PC-9 (cell line): ENCODE data around the gene PAN3. TPM values are rescaled to one million over a fixed set of nuclear protein-coding genes. Genes with fewer than 3 reads are reported as not detected.

Source experiments
- BruUV-seq: library from RNA; stranded (reverse); fragments of 400-500 nt; replicated peaks from 2 replicates; lab custom pipeline; 2021; lab: Mats Ljungman, UMichigan
- CTCF ChIA-PET: fragments of 300-600 bp; sonication (Branson Sonifier 250); formaldehyde crosslinking; loops from one replicate; lab custom pipeline; 2022; ENCODE audit warnings: antibody characterized with exemption; lab: Charles Lee
- POLR2A ChIA-PET: fragments of 300-600 bp; sonication (Branson Sonifier 250); formaldehyde crosslinking; loops from one replicate; lab custom pipeline; 2022; ENCODE audit warnings: antibody characterized with exemption; ENCODE audit not compliant: unreplicated experiment; lab: Charles Lee
- DNase-seq, 2 experiments: peaks; one replicate each; pipeline versions ENCODE4 v3.0.0 to v3.0.0-alpha.2; 2015 to 2022; ENCODE audit warnings: mixed read lengths in 1 of 2
- H2AFZ ChIP-seq: fragments of 200-600 bp; sonication (generic); 2 replicates; pipeline ENCODE4 v1.8.1; 2017; ENCODE audit warnings: antibody characterized with exemption
- H3F3A ChIP-seq: fragments of 200-600 bp; sonication (generic); 2 replicates; pipeline ENCODE4 v1.8.1; 2017; ENCODE audit warnings: antibody characterized with exemption, mild to moderate bottlenecking, low read depth; ENCODE audit not compliant: insufficient read depth
- H3K27ac ChIP-seq: fragments of 200-600 bp; sonication (generic); 2 replicates; pipeline ENCODE4 v1.6.1; 2016; ENCODE audit warnings: mixed run types
- H3K27me3 ChIP-seq: fragments of 200-600 bp; sonication (generic); 2 replicates; pipeline ENCODE4 v1.6.1; 2016; ENCODE audit warnings: low read depth, mixed run types; ENCODE audit not compliant: insufficient read depth
- H3K36me3 ChIP-seq: fragments of 200-600 bp; sonication (generic); 2 replicates; pipeline ENCODE4 v1.6.1; 2016; ENCODE audit warnings: low read depth, mixed run types
- H3K4me1 ChIP-seq: fragments of 200-600 bp; sonication (generic); replicated peaks from 2 replicates; pipeline ENCODE4 v1.6.1; 2016; ENCODE audit warnings: mixed run types; ENCODE audit not compliant: insufficient read depth
- H3K4me2 ChIP-seq: fragments of 200-600 bp; sonication (generic); 2 replicates; pipeline ENCODE4 v1.6.1; 2017; ENCODE audit warnings: mixed run types
- H3K4me3 ChIP-seq: fragments of 200-600 bp; sonication (generic); 2 replicates; pipeline ENCODE4 v1.6.1; 2016; ENCODE audit warnings: mixed run types
- H3K79me2 ChIP-seq: fragments of 200-600 bp; sonication (generic); 2 replicates; pipeline ENCODE4 v1.6.1; 2017; ENCODE audit warnings: low read depth, mixed run types
- H3K9me2 ChIP-seq: fragments of 200-600 bp; sonication (generic); 2 replicates; pipeline ENCODE4 v1.8.1; 2017; ENCODE audit warnings: mild to moderate bottlenecking; ENCODE audit not compliant: insufficient read depth
- H3K9me3 ChIP-seq: fragments of 200-600 bp; sonication (generic); 2 replicates; pipeline ENCODE4 v1.8.1; 2016; ENCODE audit warnings: low read depth; ENCODE audit not compliant: insufficient read depth
- H4K20me1 ChIP-seq: fragments of 200-600 bp; sonication (generic); 2 replicates; pipeline ENCODE4 v1.8.1; 2017; ENCODE audit not compliant: insufficient read depth
- EZH2 ChIP-seq: fragments of 200-600 bp; sonication (generic); IDR thresholded peaks from 2 replicates; pipeline ENCODE4 v1.8.0; 2017; ENCODE audit warnings: antibody characterized with exemption, low read depth
- intact Hi-C: fragments of 100-400 bp; cut with micrococcal nuclease; formaldehyde crosslinking; loops from one replicate; pipeline ENCODE4 v1.10.0; 2022; ENCODE audit not compliant: unreplicated experiment
- total RNA-seq: library from RNA; stranded (reverse); gene quantifications from 2 replicates; pipeline ENCODE4 v1.2.3, GENCODE V29; 2021
- TF ChIP-seq, protein P1 (sequence below): fragments of 200-600 bp; sonication (generic); conservative IDR thresholded peaks from 2 replicates; pipeline ENCODE4 v1.6.1; 2017; ENCODE audit warnings: mixed run types, antibody characterized with exemption, mild to moderate bottlenecking, moderate library complexity

The PAN3 gene
- total RNA-seq, 1 experiment from 2014 or later: 34.6 TPM

DNA sequence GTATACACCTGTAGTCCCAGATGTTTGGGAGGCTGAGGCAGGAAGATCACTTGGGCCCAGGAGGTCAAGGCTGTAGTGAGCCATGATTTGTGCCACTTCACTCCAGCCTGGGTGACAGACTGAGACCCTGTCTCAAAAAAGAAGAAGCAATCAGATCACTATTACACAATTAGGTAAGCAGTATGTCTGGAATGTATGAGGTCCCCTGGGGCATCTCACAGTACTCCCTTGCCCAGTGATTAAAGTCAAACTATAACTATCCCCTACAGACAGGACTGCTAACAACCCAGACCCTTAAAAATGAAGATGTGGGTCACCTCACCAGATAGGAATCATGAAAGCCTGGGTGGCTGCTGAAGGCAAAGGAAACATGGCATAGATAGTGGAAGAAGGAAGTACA lies 9.4 kb upstream of the PAN3 start:
- Histone ChIP-seq H3K36me3 (no peaks in the 10 kb centered on the region), H3K79me2 (no peaks in the 10 kb centered on the region), H3K4me3 (no peak overlapping the region), H4K20me1 (no peaks in the 10 kb centered on the region), H3K27ac (no peak overlapping the region), H3K4me1 (no peaks in the 10 kb centered on the region), H3K4me2 (no peak overlapping the region), H2AFZ (no peak overlapping the region), H3F3A (no peaks in the 10 kb centered on the region), H3K9me3 (no peaks in the 10 kb centered on the region), H3K9me2 (no peaks in the 10 kb centered on the region), H3K27me3 (no peaks in the 10 kb centered on the region)
- peak in 1 of 2 experiments; percentile 35 for DNase-seq
- BruUV-seq: no TSS peak
- TF ChIP-seq EZH2: no peak
- TF ChIP-seq, protein P1, sequence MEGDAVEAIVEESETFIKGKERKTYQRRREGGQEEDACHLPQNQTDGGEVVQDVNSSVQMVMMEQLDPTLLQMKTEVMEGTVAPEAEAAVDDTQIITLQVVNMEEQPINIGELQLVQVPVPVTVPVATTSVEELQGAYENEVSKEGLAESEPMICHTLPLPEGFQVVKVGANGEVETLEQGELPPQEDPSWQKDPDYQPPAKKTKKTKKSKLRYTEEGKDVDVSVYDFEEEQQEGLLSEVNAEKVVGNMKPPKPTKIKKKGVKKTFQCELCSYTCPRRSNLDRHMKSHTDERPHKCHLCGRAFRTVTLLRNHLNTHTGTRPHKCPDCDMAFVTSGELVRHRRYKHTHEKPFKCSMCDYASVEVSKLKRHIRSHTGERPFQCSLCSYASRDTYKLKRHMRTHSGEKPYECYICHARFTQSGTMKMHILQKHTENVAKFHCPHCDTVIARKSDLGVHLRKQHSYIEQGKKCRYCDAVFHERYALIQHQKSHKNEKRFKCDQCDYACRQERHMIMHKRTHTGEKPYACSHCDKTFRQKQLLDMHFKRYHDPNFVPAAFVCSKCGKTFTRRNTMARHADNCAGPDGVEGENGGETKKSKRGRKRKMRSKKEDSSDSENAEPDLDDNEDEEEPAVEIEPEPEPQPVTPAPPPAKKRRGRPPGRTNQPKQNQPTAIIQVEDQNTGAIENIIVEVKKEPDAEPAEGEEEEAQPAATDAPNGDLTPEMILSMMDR: no peak
- ChIA-PET POLR2A (no interaction called here), CTCF (no interaction called here)
- intact Hi-C loops: no loop called here

DNA sequence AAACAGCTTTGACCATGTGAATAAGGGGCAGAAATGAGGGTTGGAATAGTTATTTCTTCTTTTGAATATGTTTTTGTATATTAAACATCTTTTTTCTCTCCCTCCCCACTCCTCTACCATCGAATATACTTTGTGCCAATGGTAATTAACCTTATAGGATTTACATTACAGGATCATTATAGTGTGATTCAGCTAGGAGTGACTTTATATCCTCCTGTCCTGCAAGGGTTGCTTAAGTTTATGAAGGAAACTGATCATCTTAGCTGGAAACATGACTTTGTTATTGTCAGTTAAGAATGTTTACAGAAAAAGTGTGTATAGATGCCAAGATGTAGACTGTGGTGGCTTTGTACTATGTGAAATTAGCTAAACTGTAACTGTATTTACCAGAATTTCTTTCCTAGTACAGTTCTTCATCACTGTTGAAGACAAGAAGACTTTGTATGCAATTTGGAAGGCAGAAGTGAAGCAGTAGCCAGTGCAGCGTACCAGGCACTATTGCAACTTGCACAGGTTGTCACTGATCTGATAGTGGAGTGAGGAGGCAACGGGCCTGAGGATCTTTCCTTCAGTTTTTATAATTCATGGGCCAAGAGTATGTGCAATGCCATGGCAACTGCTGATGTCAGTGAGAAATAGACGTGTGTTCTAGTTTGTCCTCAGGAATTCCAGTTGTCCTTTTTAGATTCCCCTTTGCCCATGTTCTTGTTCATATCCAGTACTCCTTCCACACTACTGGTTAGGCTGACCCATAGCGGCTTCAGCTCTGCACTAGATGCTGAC lies 8.2 kb upstream of the PAN3 start:
- BruUV-seq: no TSS peak
- H3K4me2 ChIP-seq: no peak overlapping the region
- no peaks in the 10 kb centered on the region for H3K4me1 ChIP-seq
- ChIA-PET CTCF (no interaction called here), POLR2A (no interaction called here)
- H3K36me3 ChIP-seq: no peaks in the 10 kb centered on the region
- intact Hi-C loops: no loop called here
- H3K9me3 ChIP-seq: no peaks in the 10 kb centered on the region
- no peaks in the 10 kb centered on the region for H3K9me2 ChIP-seq
- no peaks in the 10 kb centered on the region for H3K79me2 ChIP-seq
- no peak for DNase-seq
- H3K4me3 ChIP-seq: no peak overlapping the region
- H3K27me3 ChIP-seq: no peaks in the 10 kb centered on the region
- no peak overlapping the region for H2AFZ ChIP-seq
- H3K27ac ChIP-seq: no peak overlapping the region
- no peaks in the 10 kb centered on the region for H4K20me1 ChIP-seq
- no peak for TF ChIP-seq EZH2
- TF ChIP-seq, protein P1: no peak
- H3F3A ChIP-seq: 0 out of 2 replicates have a peak, but pooled peaks cover under 1% of the 10 kb centered on the region

DNA sequence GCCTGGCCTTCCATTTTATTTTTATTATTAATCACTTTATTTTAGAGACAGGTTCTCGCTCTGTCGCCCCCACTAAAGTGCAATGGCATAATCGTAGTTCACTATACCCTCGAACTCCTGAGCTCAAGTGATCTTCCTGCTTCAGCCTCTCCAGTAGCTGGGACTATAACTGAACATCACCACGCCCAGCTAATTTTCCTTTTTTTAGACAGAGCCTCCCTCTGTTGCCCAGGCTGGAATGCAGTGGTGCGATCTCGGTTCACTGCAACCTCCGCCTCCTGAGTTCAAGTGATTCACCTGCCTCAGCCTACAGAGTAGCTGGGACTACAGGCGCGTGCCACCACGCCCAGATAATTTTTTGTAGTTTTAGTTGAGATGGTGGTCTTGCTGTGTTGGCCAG lies 6.7 kb upstream of the PAN3 start:
- BruUV-seq: no TSS peak
- no peak overlapping the region for H3K27ac ChIP-seq
- H3F3A ChIP-seq: 0 out of 2 replicates have a peak, but pooled peaks cover 4% of the 10 kb centered on the region
- no peaks in the 10 kb centered on the region for H3K36me3 ChIP-seq
- H3K4me1 ChIP-seq: peaks cover 1% of the 10 kb centered on the region
- no peak overlapping the region for H3K4me2 ChIP-seq
- DNase-seq: no peak
- H3K79me2 ChIP-seq: peaks cover 9% of the 10 kb centered on the region
- H3K9me3 ChIP-seq: no peaks in the 10 kb centered on the region
- H3K4me3 ChIP-seq: no peak overlapping the region
- no peaks in the 10 kb centered on the region for H4K20me1 ChIP-seq
- intact Hi-C loops: no loop called here
- TF ChIP-seq, protein P1: no peak
- no peak for TF ChIP-seq EZH2
- POLR2A ChIA-PET: no interaction called here
- no peak overlapping the region for H2AFZ ChIP-seq
- no peaks in the 10 kb centered on the region for H3K9me2 ChIP-seq
- H3K27me3 ChIP-seq: no peaks in the 10 kb centered on the region
- CTCF ChIA-PET: no interaction called here
